ENCODE data around the gene LMBR1L.

DNA sequence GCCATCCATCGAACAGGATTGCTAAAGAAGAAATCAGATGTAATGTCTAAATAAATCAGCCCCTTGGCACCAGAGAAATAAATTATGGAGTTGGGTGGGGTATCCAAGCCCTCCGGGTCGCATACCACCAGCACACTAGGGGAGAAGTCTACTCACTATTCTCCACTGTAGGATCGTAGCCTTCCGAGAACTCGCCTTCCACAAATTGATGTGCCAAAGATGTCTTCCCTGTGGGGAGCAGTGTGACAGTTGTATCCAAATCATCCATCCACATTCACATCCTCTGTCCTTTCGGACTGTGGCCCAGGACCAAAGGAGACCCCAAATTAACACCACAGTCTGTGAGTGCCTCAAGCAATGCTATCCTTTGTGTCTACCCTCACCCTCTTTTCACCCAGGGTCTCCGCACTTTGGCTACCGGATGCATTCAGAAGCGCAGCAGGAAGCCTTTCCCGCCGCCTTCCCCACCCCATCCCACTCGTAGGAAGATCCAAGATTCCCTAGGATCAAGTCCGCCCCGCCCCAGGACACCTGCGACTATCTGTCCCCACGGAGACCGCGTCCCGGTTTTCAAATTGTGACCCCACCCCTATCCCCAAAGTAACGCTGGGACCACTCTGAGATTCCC, 41.7 kb downstream of the LMBR1L start:
- TF ChIP-seq, protein P1, sequence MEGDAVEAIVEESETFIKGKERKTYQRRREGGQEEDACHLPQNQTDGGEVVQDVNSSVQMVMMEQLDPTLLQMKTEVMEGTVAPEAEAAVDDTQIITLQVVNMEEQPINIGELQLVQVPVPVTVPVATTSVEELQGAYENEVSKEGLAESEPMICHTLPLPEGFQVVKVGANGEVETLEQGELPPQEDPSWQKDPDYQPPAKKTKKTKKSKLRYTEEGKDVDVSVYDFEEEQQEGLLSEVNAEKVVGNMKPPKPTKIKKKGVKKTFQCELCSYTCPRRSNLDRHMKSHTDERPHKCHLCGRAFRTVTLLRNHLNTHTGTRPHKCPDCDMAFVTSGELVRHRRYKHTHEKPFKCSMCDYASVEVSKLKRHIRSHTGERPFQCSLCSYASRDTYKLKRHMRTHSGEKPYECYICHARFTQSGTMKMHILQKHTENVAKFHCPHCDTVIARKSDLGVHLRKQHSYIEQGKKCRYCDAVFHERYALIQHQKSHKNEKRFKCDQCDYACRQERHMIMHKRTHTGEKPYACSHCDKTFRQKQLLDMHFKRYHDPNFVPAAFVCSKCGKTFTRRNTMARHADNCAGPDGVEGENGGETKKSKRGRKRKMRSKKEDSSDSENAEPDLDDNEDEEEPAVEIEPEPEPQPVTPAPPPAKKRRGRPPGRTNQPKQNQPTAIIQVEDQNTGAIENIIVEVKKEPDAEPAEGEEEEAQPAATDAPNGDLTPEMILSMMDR (conservative IDR thresholded peaks at IDR 0.05; ENCODE audit: low read depth, low read length): no peak
- no peak for TF ChIP-seq EZH2 (IDR thresholded peaks at IDR 0.05; ENCODE audit: borderline replicate concordance, low read depth, low read length, poor library complexity, severe bottlenecking)

All from A673 (cell line).